HCT116 (cell line): ENCODE measurements around the gene ZFHX3. TPM values are rescaled to one million over a fixed set of nuclear protein-coding genes. Genes with fewer than 3 reads are reported as not detected.

Experiments used
- ATAC-seq: fragments of 200-7000 bp; cut with Tn5 transposase; 2 replicates; pipeline ENCODE4 v1.9.1; 2020; ENCODE audit warnings: mild to moderate bottlenecking, moderate library complexity
- BruUV-seq: library from RNA; stranded (reverse); fragments of 400-500 nt; replicated peaks from 2 replicates; lab custom pipeline; 2021; lab: Mats Ljungman, UMichigan
- CTCF ChIA-PET: fragments of 300-600 bp; sonication (Branson Sonifier 250); formaldehyde crosslinking; loops from one replicate; lab custom pipeline; 2021; ENCODE audit warnings: antibody characterized with exemption; lab: Charles Lee
- POLR2A ChIA-PET: fragments of 300-600, 350-600 bp; sonication (Branson Sonifier 250); formaldehyde crosslinking; loops from one replicate; lab custom pipeline; 2021; ENCODE audit warnings: antibody characterized with exemption; lab: Charles Lee
- RAD21 ChIA-PET, 2 experiments: fragments of 300-600 bp; sonication (Branson Sonifier 250); formaldehyde crosslinking; loops; one replicate each; lab custom pipeline; 2023; ENCODE audit warnings: low total read pairs in 2 of 2; ENCODE audit not compliant: uncharacterized antibody in 2 of 2, unreplicated experiment in 2 of 2, low non-redundant PET in 1 of 2; lab: Charles Lee
- DNase-seq: peaks from one replicate; pipeline ENCODE4 v3.0.0-alpha.2; 2010; ENCODE audit warnings: low read depth, low spot score
- H2AFZ ChIP-seq: fragments of 200-600 bp; shearing (Covaris generic), sonication (generic); 2 replicates; pipeline ENCODE4 v1.6.1; 2017; ENCODE audit warnings: low read depth, mixed run types, mixed read lengths, antibody characterized with exemption, low read length; ENCODE audit not compliant: poor library complexity, severe bottlenecking
- H3K27ac ChIP-seq: 2 replicates; pipeline ENCODE4 v1.5.1; 2012; ENCODE audit warnings: low read depth, low read length
- H3K27me3 ChIP-seq: fragments of 200-600 bp; sonication (generic); 2 replicates; pipeline ENCODE4 v1.6.1; 2016; ENCODE audit warnings: mixed run types, low read length, mixed read lengths; ENCODE audit not compliant: insufficient read depth
- H3K36me3 ChIP-seq, 2 experiments: fragments of 200-500 bp in 1 of 2; fragments of 200-600 bp in 1 of 2; sonication (Bioruptor generic) in 1 of 2; sonication (generic) in 1 of 2; 2 replicates each; pipeline versions ENCODE4 v1.5.1 to v1.6.1; 2014 to 2016; ENCODE audit warnings: low read length in 2 of 2, inconsistent platforms in 1 of 2, mixed read lengths in 1 of 2, mixed run types in 1 of 2; ENCODE audit not compliant: insufficient read depth in 2 of 2, control insufficient read depth in 1 of 2
- H3K4me1 ChIP-seq, 2 experiments: fragments of 200-600 bp in 1 of 2; sonication (generic) in 1 of 2; 2 replicates each; pipeline versions ENCODE4 v1.5.1 to v1.6.1; 2012 to 2017; ENCODE audit warnings: low read length in 2 of 2, inconsistent platforms in 1 of 2, mild to moderate bottlenecking in 1 of 2, mixed read lengths in 1 of 2, mixed run types in 1 of 2, moderate library complexity in 1 of 2; ENCODE audit not compliant: insufficient read depth in 2 of 2, control insufficient read depth in 1 of 2
- H3K4me2 ChIP-seq: fragments of 200-600 bp; sonication (generic); 2 replicates; pipeline ENCODE4 v1.6.1; 2017; ENCODE audit warnings: mixed run types, low read length, mixed read lengths
- H3K4me3 ChIP-seq, 2 experiments: fragments of 200-600 bp in 1 of 2; sonication (generic) in 1 of 2; replicated peaks in 1 of 2; 2 replicates each; pipeline ENCODE4 v1.5.1; 2011 to 2016; ENCODE audit warnings: low read length in 2 of 2, control low read depth in 1 of 2, low read depth in 1 of 2, mild to moderate bottlenecking in 1 of 2, mixed read lengths in 1 of 2, mixed run types in 1 of 2
- H3K79me2 ChIP-seq: fragments of 200-600 bp; sonication (generic); 2 replicates; pipeline ENCODE4 v1.6.1; 2017; ENCODE audit warnings: mild to moderate bottlenecking, mixed run types, low read length, moderate library complexity, mixed read lengths; ENCODE audit not compliant: insufficient read depth
- H3K9ac ChIP-seq: fragments of 200-600 bp; sonication (generic); 2 replicates; pipeline ENCODE4 v1.6.1; 2016; ENCODE audit warnings: low read length, mixed read lengths
- H3K9me2 ChIP-seq: fragments of 200-600 bp; sonication (generic), shearing (Covaris generic); 2 replicates; pipeline ENCODE4 v1.6.1; 2017; ENCODE audit warnings: mixed run types, mild to moderate bottlenecking, moderate library complexity; ENCODE audit not compliant: insufficient read depth
- H3K9me3 ChIP-seq, 2 experiments: fragments of 200-500 bp in 1 of 2; fragments of 200-600 bp in 1 of 2; sonication (Bioruptor generic) in 1 of 2; sonication (generic) in 1 of 2; 2 replicates each; pipeline ENCODE4 v1.6.1; 2014 to 2017; ENCODE audit warnings: low read length in 2 of 2, mixed read lengths in 2 of 2, inconsistent platforms in 1 of 2, low read depth in 1 of 2, mild to moderate bottlenecking in 1 of 2, mixed run types in 1 of 2, moderate library complexity in 1 of 2; ENCODE audit not compliant: control insufficient read depth in 1 of 2, insufficient read depth in 1 of 2
- H4K20me1 ChIP-seq: fragments of 200-600 bp; sonication (generic), shearing (Covaris generic); 2 replicates; pipeline ENCODE4 v1.6.1; 2017; ENCODE audit warnings: mixed run types, mild to moderate bottlenecking, moderate library complexity; ENCODE audit not compliant: insufficient read depth
- CBX3 ChIP-seq: IDR thresholded peaks from 2 replicates; pipeline ENCODE4 v1.6.1; 2012; ENCODE audit warnings: low read depth
- CEBPB ChIP-seq: IDR thresholded peaks from 2 replicates; pipeline ENCODE4 v1.6.1; 2012; ENCODE audit warnings: low read depth
- ELF1 ChIP-seq: IDR thresholded peaks from 2 replicates; pipeline ENCODE4 v1.6.1; 2012; ENCODE audit warnings: low read depth, borderline replicate concordance
- POLR2A ChIP-seq: IDR thresholded peaks from 2 replicates; pipeline ENCODE4 v1.7.0; 2011; ENCODE audit warnings: borderline replicate concordance; ENCODE audit not compliant: insufficient read depth, insufficient read length; ENCODE audit errors: extremely low read depth
- RAD21 ChIP-seq: IDR thresholded peaks from 2 replicates; pipeline ENCODE4 v1.6.1; 2012; ENCODE audit warnings: low read depth, mild to moderate bottlenecking
- REST ChIP-seq: IDR thresholded peaks from 2 replicates; pipeline ENCODE4 v1.6.1; 2012; ENCODE audit warnings: low read depth
- SIN3A ChIP-seq: IDR thresholded peaks from 2 replicates; pipeline ENCODE4 v1.6.1; 2012; ENCODE audit warnings: low read depth
- SP1 ChIP-seq: IDR thresholded peaks from 2 replicates; pipeline ENCODE4 v1.6.1; 2012; ENCODE audit warnings: low read depth
- SRF ChIP-seq: IDR thresholded peaks from 2 replicates; pipeline ENCODE4 v1.6.1; 2012; ENCODE audit warnings: low read depth
- ZBTB33 ChIP-seq: IDR thresholded peaks from 2 replicates; pipeline ENCODE4 v1.6.1; 2011; ENCODE audit warnings: mild to moderate bottlenecking, low read length, moderate library complexity; ENCODE audit not compliant: insufficient replicate concordance; ENCODE audit errors: extremely low read depth
- ZNF274 ChIP-seq: fragments of 200-500 bp; sonication (Bioruptor generic); IDR thresholded peaks from 2 replicates; pipeline ENCODE4 v1.6.1; 2014; ENCODE audit warnings: mild to moderate bottlenecking, low read depth, low read length, inconsistent platforms
- intact Hi-C: fragments of 100-400 bp; cut with micrococcal nuclease; formaldehyde crosslinking; loops from 2 replicates; pipeline ENCODE4 v1.10.0; 2022
- total RNA-seq: library from RNA; stranded (reverse); gene quantifications from one replicate; pipeline ENCODE4 v1.2.1, GENCODE V29; 2021; ENCODE audit not compliant: unreplicated experiment
- TF ChIP-seq, protein P1 (sequence below): IDR thresholded peaks from 2 replicates; pipeline ENCODE4 v1.6.1; 2012

The ZFHX3 gene
- total RNA-seq, 1 experiment from 2014 or later, result 6.3 TPM

DNA sequence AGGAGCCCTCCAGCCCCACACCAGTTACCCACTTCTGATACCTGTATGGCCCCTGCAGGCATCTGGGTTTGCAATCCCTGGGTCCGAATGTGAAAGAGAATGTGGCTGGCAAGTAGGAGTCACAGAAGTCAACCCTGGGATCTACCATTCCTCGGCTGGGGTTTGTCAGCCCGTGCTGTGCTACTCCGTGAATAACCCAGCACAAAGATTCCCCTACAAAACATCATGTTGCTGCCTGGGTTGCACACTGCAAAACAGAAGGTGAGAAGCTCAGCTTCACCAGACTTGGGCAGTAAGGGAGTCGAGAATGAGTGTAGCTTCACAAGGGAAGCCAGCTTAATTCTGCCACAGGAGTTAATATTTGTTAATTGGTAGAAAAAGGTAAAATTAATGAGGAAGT is 137.1 kb downstream of the ZFHX3 start:
- Histone ChIP-seq H3K4me3 (no peak overlapping the region), H3K9me3 (no peaks in the 10 kb centered on the region), H3K27ac (no peak overlapping the region), H4K20me1 (no peaks in the 10 kb centered on the region), H3K9me2 (no peaks in the 10 kb centered on the region), H2AFZ (no peak overlapping the region), H3K4me1 (peaks cover 0 to 9% of the 10 kb centered on the region in 2 experiments; a peak in 1 of 4 replicates), H3K36me3 (no peaks in the 10 kb centered on the region), H3K4me2 (no peak overlapping the region)
- DNase-seq, result no peak
- intact Hi-C loops, result no loop called here
- CTCF ChIA-PET, result no interaction called here
- no TSS peak for BruUV-seq
- no peak for ATAC-seq
- TF ChIP-seq SP1, result no peak
- no peak for TF ChIP-seq CEBPB
- no peak for TF ChIP-seq CBX3
- TF ChIP-seq ZNF274, result no peak
- no peak for TF ChIP-seq SIN3A
- TF ChIP-seq RAD21, result no peak
- TF ChIP-seq, protein P1, sequence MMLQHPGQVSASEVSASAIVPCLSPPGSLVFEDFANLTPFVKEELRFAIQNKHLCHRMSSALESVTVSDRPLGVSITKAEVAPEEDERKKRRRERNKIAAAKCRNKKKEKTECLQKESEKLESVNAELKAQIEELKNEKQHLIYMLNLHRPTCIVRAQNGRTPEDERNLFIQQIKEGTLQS, result no peak
- no peak for TF ChIP-seq REST
- TF ChIP-seq ELF1, result no peak
- TF ChIP-seq SRF, result no peak
- no peak for TF ChIP-seq POLR2A
- no peak for TF ChIP-seq ZBTB33
- TF ChIP-seq, all 23 proteins: peak for 0
- RAD21 ChIA-PET, result no interaction called here
- Histone ChIP-seq H3K27me3 (no peaks in the 10 kb centered on the region), H3K79me2 (no peaks in the 10 kb centered on the region), H3K9ac (no peak overlapping the region)
- POLR2A ChIA-PET, result no interaction called here
